ENCODE results near the gene NELFCD.

Gene NELFCD

DNA sequence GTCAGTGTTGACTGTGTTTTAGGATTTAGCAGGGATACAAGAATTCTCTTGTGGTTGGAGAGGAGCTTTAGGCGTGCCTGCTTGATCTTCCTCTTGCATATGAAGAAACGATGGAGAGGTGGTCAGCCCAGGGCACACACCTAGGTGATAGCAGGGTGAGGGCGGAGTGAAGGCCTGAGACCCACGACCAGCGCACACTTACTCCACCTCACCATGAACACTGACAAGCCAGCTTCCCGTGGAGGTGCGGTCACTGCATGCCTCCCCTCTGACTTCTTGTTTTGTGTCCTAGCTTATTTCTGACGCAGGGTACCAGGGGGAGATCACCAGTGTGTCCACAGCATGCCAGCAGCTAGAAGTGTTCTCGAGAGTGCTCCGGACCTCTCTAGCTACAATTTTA lies 8.1 kb downstream of the NELFCD start:
- intact Hi-C loops (cut with DNase I) = loop anchor here (10.0 kb wide), 1 partner anchor 114 kb away; no protein-coding TSS in a partner anchor
- DNase-seq = peak in 5 of 42 donors; percentile 4 to 31 (median 12)

DNA sequence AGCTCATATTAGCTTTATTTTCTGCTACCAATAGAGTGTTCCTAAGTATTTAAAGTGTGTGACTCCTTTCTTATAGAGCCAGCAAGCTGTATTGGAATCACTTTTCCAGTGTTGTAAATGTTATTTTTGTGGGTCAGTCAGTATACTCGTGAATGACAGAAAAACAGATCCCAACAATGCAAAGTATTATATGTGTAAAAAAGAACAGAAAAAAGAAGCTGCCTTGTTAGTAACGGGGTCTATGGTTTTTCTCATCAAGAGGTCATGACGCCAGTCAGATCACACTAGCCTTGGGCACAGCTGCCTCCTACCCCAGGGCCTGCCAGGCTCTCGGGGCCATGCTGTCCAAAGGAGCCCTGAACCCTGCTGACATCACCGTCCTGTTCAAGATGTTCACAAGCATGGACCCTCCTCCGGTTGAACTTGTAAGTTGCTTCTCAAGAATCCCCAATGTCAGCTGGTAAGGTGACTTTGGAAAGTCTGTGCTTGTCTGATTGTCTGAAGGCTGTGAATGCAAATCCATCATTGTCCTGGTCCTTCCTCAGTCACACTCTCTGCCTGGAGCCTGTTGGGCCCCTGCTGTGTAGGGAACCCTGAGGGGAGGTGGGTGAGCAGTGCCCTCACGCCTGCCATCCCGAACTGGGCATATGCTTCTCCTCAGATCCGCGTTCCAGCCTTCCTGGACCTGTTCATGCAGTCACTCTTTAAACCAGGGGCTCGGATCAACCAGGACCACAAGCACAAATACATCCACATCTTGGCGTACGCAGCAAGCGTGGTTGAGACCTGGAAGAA lies 9.8 kb downstream of the NELFCD start:
- DNase-seq = peak in 4 of 42 donors; percentile 6 to 46 (median 18)
- intact Hi-C loops (cut with DNase I) = no loop called here

DNA sequence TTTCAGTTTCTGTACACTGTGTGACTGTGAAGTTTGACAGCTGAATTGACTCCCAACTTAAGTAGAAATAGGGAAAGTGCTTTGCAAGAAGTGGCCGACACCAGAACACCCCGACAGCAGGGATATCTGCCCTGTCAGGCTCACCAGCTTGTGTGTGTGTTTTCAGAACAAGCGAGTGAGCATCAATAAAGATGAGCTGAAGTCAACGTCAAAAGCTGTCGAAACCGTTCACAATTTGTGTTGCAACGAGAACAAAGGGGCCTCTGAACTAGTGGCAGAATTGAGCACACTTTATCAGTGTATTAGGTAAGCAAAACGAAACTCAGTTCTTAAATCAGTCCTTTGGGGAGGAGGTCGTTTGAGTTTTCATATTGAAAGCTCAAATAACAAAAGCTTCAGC lies 10.7 kb downstream of the NELFCD start:
- DNase-seq = peak in 4 of 42 donors; percentile 6 to 35 (median 20)

DNA sequence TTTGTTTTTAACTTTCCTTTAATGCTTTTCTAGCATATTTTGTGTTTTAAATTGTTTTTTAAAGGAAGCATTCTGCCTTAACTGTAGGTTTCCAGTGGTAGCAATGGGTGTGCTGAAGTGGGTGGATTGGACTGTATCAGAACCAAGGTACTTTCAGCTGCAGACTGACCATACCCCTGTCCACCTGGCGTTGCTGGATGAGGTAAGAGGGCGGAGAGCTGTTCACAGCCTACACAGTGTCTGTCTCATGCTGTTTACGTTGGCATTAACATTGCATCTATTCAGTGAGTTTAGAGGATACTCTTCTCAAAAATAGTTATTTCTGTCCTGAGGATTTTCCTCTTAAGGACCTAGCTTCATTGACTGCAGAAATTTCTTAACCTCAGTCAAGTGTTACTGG lies 11.9 kb downstream of the NELFCD start:
- intact Hi-C loops (cut with DNase I) = no loop called here
- peak in 3 of 42 donors; percentile 1 to 4 (median 2) for DNase-seq

More for the DNA sequence above, 10.7 kb downstream of the NELFCD start:
- intact Hi-C loops (cut with DNase I) = no loop called here

DNA sequence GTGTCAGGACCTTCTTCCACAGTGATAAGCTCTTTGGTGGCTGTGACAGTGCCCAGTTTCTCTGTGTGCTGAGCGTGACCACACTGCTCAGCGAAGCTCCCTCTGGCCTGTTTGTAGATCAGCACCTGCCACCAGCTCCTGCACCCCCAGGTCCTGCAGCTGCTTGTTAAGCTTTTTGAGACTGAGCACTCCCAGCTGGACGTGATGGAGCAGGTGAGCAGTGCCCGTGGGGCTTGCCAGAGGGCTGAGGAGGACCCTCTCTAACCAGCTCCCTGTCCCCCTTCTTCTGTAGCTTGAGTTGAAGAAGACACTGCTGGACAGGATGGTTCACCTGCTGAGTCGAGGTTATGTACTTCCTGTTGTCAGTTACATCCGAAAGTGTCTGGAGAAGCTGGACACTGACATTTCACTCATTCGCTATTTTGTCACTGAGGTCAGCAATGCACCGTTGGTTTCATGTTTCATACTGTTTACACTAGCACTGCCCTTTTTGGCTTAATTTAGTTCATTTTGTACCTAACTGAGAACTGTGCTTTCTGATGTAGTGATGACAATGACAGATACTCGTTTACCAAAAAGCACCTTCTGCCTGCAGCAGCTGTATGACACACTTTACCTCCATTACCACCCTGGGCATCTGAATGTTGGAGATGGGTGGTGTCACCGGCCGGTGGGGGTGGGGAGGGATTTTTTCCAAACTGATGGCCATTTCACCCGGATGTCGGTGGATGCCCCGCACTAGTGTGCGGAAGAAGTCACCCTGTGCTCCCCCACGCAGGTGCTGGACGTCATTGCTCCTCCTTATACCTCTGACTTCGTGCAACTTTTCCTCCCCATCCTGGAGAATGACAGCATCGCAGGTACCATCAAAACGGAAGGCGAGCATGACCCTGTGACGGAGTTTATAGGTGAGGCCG lies 12.5 kb downstream of the NELFCD start:
- intact Hi-C loops (cut with DNase I) = no loop called here
- peak in 6 of 42 donors; percentile 3 to 33 (median 16) for DNase-seq

DNA sequence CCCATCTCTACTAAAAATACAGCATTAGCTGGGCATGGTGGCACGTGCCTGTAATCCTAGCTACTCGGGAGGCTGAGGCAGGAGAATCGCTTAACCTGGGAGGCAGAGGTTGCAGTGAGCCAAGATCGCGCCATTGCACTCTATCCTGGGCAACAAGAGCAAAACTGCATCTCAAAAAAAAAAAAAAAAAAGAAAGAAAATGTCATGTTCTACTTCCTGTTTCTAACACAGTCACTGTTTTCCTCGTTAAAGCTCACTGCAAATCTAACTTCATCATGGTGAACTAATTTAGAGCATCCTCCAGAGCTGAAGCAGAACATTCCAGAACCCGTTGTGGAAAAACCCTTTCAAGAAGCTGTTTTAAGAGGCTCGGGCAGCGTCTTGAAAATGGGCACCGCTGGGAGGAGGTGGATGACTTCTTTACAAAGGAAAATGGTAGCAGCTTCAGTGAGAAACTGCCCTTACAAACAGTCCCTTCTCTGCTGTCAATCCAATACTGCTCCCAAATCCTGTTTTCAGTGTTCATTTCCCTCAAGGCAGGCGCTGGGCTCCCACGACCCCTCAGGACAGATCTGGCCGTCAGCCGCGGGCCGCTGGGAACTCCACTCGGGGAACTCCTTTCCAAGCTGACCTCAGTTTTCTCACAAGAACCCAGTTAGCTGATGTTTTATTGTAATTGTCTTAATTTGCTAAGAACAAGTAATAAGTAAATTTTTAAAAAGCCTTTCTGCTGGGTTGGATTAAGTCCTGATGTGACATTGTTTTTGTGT lies 13.5 kb downstream of the NELFCD start:
- intact Hi-C loops (cut with DNase I) = no loop called here
- DNase-seq = peak in 1 of 42 donors; percentile 11

DNA sequence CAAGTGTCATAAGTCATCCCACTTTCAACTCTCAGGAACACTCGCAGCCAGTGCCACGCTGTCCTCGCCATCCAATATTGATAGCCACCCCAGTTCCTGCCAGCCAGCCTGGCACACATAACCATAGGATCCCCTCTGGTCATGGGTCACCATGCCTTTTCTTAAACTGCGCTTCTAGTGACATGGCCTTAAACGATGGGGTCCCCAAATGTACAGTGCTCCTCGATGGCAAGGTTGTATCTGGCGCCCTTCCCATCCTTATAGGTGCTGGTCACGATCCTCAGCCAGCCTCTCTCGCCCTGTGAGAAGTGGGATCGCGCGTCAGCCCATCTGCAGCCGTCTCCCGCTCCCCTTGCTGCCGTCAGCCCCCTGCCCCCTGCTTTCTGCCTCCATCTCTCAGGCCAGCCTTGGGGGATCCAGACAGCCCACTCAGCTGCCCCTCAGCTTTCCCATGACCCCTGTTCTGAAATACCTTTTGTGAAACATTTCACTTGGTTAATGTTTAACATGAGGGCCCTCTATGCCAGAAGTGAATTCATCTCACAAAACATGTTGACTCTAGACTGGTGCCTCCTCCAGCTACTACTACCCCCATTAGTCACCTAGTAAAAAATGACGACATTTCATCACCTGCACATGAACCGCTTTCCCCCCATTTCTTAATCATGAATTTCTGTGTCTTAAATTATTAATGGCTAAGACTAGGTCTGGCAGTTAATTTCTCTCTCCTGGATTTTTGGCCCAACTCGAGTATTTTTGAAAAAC lies 14.6 kb downstream of the NELFCD start:
- peak in 1 of 42 donors; percentile 14 for DNase-seq

DNA sequence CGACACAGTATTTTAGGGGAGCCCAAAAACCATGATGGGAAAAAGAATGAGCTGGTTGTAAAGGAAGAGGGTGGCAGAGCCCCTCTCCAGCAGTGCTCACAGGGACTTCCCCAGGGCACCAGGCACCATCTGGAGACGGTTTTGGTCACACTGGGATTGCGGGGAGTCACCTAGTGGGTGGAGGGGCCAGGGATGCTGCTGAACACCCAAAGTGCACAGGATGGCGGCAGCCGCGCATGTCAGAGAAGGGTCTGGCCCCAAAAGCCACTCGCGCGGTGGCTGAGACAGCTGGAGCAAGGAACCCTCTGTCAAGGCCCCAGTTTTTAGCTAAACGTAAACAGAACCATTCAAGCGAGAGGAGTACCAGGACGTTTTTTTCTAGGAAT lies 15.2 kb downstream of the NELFCD start:
- DNase-seq = peak in 2 of 42 donors; percentile 9 to 26
- intact Hi-C loops (cut with DNase I) = no loop called here

More for the DNA sequence above, 14.6 kb downstream of the NELFCD start:
- intact Hi-C loops (cut with DNase I) = no loop called here

DNA sequence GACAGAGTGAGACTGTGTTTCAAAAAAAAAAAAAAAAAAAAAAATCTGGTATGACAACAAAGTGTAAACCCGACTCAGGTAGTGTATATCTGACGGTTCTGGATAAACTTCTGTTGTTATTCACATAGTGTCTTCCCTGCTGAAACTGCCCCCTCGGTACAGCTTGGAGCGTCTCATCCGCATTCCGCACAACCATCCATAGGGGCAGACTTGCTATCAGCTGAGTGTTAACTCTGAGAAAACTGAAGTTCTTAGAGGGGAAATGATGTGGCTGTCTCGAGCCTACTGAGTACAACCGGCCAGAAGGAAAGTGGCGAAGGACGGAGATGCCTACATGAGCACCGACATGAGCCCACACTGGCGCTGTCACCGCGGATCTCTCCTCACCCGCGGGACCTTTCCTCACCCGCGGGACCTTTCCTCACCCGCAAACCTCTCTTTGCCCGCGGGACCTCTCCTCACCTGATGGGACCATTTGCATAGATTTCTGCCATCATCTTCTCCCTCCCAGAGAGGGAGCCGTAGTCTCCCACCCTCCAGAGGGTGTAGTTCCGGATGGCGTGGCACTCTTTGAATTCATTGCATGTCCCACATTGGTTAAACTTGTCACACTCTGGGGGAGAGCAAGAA lies 16.2 kb downstream of the NELFCD start:
- peak in 2 of 42 donors; percentile 12 to 26 for DNase-seq
- intact Hi-C loops (cut with DNase I) = no loop called here

DNA sequence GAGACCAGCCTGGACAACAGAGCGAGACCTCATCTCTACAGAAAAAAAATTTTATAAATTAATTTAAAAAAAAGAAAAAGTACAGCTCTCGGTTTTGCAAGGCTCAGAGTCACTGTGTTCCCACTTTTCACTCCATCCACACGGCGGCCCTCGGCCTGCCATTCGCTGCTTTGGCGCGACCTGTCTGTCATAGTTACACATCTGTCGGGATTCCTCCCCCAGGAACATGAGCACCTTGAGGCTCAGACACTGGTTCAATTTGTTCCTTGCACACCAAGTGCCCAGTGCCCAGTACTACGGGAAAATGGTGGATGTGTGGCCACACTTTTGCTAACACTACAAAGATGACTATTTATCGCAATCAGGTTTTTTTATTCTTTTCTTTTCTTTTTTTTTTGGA lies 17.6 kb downstream of the NELFCD start:
- intact Hi-C loops (cut with DNase I) = no loop called here
- DNase-seq = peak in 1 of 42 donors; percentile 8

DNA sequence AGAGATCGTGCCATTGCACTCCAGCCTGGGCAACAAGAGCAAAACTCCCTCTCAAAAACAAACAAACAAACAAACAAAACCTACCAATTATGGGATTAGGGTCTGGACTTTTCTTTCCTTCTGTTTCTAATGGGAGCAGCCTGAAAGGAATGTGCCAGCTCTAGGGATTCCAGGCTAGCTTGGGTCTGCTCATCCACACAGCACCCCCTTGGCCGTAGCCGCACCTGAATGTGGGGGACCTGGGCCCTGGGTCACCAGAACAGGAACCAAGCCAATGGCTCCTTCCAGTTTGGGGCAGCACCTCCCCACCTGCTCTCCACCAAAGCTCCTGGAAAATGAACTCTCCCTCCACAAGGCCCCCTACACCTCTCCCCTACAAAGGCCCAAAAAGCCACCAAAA lies 19.3 kb downstream of the NELFCD start:
- no peak for DNase-seq
- intact Hi-C loops (cut with DNase I) = no loop called here

DNA sequence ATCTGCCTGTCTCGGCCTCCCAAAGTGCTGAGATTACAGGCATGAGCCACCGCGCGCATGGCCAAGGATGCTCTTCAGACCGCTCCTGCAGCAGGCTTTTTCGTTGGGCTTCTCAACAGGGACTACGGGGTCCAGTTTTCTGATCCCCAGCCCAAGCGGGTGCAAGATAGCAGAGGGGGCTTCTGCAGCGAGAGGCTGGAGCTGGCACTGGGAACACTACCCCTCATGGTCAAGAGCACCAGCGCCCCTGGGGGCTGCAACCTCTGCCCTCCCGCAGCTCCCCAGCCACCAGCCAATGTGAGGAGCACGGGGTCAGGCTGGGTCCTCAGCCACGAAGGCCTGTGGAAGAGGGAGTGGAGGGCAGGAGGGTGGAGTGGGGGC lies 20.0 kb downstream of the NELFCD start:
- intact Hi-C loops (cut with DNase I) = no loop called here
- peak in 1 of 42 donors; percentile 12 for DNase-seq

DNA sequence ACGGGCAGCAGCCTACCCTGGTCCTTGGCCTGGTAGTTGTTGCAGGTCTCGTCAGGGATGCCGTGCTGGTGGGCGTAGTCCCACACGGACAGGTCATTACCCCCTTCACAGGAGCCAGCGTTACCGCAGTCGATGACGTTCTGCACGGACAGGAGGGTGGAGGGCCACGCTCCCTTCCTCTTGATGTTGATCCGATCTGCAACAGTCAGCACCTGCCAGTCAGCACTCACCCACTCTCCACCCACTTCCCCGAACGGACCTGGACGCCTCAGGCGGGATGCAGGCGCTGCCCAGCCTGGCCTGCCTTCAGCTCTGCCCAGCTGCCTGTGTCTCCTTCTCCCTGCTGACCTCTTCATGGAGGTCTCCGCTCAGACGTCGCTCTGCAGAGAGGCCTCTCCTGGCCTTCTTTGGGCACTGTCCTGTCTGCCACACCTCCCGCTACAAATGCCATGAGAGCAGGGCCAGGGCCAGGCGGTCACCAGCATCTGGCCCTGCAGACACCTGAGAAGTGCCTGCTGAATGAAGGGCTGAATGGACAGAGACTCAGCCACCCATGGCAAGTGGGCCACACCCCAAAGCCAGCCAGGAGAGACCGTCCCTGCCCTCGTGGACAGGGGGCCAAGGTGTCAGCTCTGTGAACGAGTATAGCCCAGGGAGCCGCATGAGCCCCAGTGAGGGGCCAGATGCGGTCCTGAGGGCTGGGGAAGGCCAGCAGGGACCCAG lies 20.6 kb downstream of the NELFCD start:
- DNase-seq = peak in 1 of 42 donors; percentile 19
- intact Hi-C loops (cut with DNase I) = no loop called here

DNA sequence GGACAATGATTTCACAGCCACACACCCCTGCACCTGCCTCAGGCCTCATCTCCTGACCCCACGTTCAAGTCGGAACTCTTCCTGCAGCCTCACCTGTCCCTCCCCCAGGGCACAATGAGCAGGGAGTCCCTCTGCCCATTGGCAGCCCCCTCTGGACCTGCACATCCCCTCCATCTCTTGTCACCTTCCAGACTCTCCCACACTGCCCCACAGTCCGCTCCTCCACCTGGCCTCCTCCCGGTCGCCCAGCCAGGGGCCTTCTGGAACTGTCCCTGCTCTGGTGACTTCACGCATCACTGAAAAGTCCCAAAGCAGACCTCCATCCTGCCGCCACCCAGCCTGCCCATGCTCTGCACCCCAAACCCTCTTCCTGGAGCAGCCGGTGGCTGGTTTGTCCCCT lies 21.3 kb downstream of the NELFCD start:
- DNase-seq = peak in 1 of 42 donors; percentile 18
- intact Hi-C loops (cut with DNase I) = no loop called here

DNA sequence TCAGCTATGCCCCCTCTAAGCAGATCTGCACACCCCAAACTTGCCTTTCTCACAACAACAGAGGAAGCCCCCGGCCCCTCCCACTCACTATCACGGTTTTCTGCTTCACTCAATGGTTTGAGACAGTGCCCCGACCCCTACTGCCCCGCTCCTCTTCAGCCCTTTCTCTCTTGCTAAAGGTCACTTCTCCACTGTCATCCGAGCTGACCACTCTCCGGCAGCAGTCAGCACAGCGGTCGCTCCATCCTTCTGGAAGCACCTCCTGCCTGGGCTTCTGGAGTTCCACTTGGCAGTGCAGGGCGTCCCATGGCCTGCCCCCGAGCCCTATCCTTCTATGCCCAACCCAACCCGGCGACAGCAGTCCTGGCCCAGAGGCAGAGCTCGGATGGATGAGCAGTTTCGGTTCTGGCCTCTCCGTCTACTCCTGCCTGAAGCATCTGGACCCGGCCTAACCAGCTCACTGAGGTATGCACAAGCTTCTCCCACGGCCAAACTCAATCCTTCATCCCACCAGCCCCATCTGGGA lies 21.9 kb downstream of the NELFCD start:
- intact Hi-C loops (cut with DNase I) = no loop called here
- peak in 1 of 42 donors; percentile 14 for DNase-seq

DNA sequence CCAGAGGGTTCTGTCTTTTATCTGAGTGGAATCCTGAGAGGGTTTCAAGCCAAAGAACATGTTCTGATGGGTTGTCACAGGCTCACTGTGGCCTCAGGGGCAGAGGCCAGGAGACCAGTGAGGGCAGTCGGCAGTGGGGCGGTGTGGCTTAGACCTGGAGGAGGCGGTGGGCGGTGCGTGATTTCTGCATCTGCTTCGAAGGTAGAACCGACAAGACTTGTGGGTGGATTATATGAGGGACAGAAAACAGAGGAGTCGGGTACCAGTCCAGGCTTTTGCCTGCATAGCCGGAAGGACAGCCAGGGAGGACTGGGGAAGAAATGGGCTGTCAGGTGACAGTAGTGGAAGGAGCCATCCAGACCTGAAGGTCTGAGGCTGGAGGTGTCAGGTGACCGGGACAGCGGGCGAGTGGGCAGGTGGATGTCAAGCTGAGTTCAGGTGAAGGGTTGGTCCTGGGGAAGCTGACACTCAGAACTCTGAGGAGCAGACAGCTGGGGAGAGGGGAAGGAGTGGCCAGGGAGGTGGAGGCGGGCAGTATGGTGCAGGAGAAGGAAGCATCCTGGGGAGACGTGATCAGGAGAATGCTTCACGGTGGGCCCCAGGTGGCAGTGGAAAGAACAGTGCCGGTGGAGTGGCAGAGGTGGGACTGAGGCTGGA lies 22.9 kb downstream of the NELFCD start:
- intact Hi-C loops (cut with DNase I) = no loop called here
- DNase-seq = peak in 1 of 42 donors; percentile 13

DNA sequence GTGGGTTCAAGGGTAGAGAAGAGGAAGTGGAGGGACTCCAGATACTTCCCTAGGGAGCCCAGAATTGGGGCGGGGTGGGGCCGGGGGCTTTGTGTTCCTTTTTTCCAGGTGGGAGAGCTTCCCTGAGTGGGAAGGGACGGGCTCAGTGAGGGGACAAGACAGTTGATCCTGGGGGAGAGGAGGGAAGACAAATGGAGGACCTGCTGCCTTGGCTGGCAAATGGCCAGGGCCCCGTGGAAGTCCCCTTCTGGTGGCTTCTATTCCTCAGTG lies 23.4 kb downstream of the NELFCD start:
- peak in 11 of 42 donors; percentile 31 to 60 (median 39) for DNase-seq

More for the DNA sequence above, 23.4 kb downstream of the NELFCD start:
- intact Hi-C loops (cut with DNase I) = no loop called here
